CD4-positive, alpha-beta T cell (primary cell): ENCODE results near the gene SIDT1. TPM values are rescaled to one million over a fixed set of nuclear protein-coding genes. Genes with fewer than 3 reads are reported as not detected.

Experiments used
- ATAC-seq: fragments of 200-7000 bp; cut with Tn5 transposase; one replicate; pipeline ENCODE4 v1.10.0; 2022; ENCODE audit warnings: mild to moderate bottlenecking; ENCODE audit not compliant: poor library complexity
- CTCF ChIA-PET: fragments of 350-600 bp; sonication (Branson Sonifier 250); formaldehyde crosslinking; loops from one replicate; lab custom pipeline; 2021; ENCODE audit warnings: antibody characterized with exemption, inconsistent platforms; lab: Charles Lee
- POLR2A ChIA-PET: fragments of 350-600 bp; sonication (Branson Sonifier 250); formaldehyde crosslinking; loops from one replicate; lab custom pipeline; 2021; ENCODE audit warnings: antibody characterized with exemption, inconsistent platforms; lab: Charles Lee
- DNase-seq, 14 experiments: peaks; one replicate each; pipeline ENCODE4 v3.0.0-alpha.2; 2013 to 2020; ENCODE audit warnings: mixed read lengths in 2 of 14
- H3K27ac ChIP-seq, 2 donors: one replicate each; pipeline versions ENCODE4 v1.5.1 to v1.7.0; 2013; ENCODE audit warnings: low read length in 2 of 2, low read depth in 1 of 2, mild to moderate bottlenecking in 1 of 2
- H3K27me3 ChIP-seq, 2 experiments: 1 replicate in 1 of 2; 2 replicates in 1 of 2; pipeline versions ENCODE4 v1.6.1 to v1.7.0; 2013; ENCODE audit warnings: low read length in 2 of 2, control low read depth in 1 of 2, mild to moderate bottlenecking in 1 of 2, moderate library complexity in 1 of 2; ENCODE audit not compliant: insufficient read depth in 2 of 2, control insufficient read depth in 1 of 2
- H3K36me3 ChIP-seq: one replicate; pipeline ENCODE4 v1.6.1; 2013; ENCODE audit warnings: low read length, control low read depth; ENCODE audit not compliant: insufficient read depth
- H3K4me1 ChIP-seq: one replicate; pipeline ENCODE4 v1.6.1; 2013; ENCODE audit warnings: low read length, control low read depth; ENCODE audit not compliant: insufficient read depth
- H3K4me3 ChIP-seq: one replicate; pipeline ENCODE4 v1.5.1; 2013; ENCODE audit warnings: mild to moderate bottlenecking, low read length, moderate library complexity
- H3K9me3 ChIP-seq, 2 experiments: 1 replicate in 1 of 2; 2 replicates in 1 of 2; pipeline versions ENCODE4 v1.6.1 to v1.7.0; 2013; ENCODE audit warnings: low read length in 2 of 2, mild to moderate bottlenecking in 2 of 2, control low read depth in 1 of 2, moderate library complexity in 1 of 2; ENCODE audit not compliant: control insufficient read depth in 1 of 2, insufficient read depth in 1 of 2
- H3K27ac Mint-ChIP-seq: one replicate; pipeline ENCODE4 v1.8.0; 2020; ENCODE audit warnings: mixed read lengths
- H3K27me3 Mint-ChIP-seq: one replicate; pipeline ENCODE4 v1.8.0; 2021; ENCODE audit warnings: mixed read lengths
- H3K36me3 Mint-ChIP-seq: one replicate; pipeline ENCODE4 v1.8.0; 2021; ENCODE audit warnings: low read depth, mixed read lengths
- H3K4me1 Mint-ChIP-seq: one replicate; pipeline ENCODE4 v1.8.0; 2021; ENCODE audit warnings: low read depth, mixed read lengths
- H3K4me3 Mint-ChIP-seq: one replicate; pipeline ENCODE4 v1.8.0; 2020; ENCODE audit warnings: mild to moderate bottlenecking, mixed read lengths
- H3K9me3 Mint-ChIP-seq: one replicate; pipeline ENCODE4 v1.8.0; 2020; ENCODE audit warnings: mixed read lengths
- CTCF ChIP-seq: fragments of 200-600 bp; IDR thresholded peaks from one replicate; pipeline ENCODE4 v1.8.0; 2022; ENCODE audit warnings: antibody characterized with exemption, mild to moderate bottlenecking
- intact Hi-C, 2 experiments: fragments of 100-400 bp; cut with DNase I in 1 of 2; cut with micrococcal nuclease in 1 of 2; formaldehyde crosslinking; loops; one replicate each; pipeline versions ENCODE4 v1.15.1 to v1.9.0; 2023 to 2025; cut with DNase I, micrococcal nuclease
- total RNA-seq, 174 experiments: library from RNA in 2 of 174; stranded (reverse) in 2 of 174; gene quantifications; one replicate each; pipeline ENCODE4 v1.2.3 and lab custom pipeline; 2021 to 2026

The SIDT1 gene
- total RNA-seq, 2 experiments from 2014 or later, result 28.8 to 37.3 TPM

- H3K4me1 ChIP-seq, result peaks cover 42% of the 10 kb centered on the region
- DNase-seq (peak in 10 of 14 experiments; percentile 25 to 79 (median 38)), ATAC-seq (peak; percentile 37)
- H3K27me3 Mint-ChIP-seq, result no peaks in the 10 kb centered on the region
- no peaks in the 10 kb centered on the region for H3K9me3 ChIP-seq
- CTCF ChIA-PET, result interaction anchor here (1.4 to 1.9 kb wide), 2 partner anchors 18 to 44 kb away, joined by 4 to 5 read pairs; partner anchors contain the start of gene SPICE1
- H3K9me3 Mint-ChIP-seq, result no peaks in the 10 kb centered on the region
- POLR2A ChIA-PET, result interaction anchor here (0.7 to 1.9 kb wide), 9 partner anchors 13 to 213 kb away, joined by 3 to 77 read pairs (median 5); partner anchors contain the start of genes ATP6V1A, NAA50, SPICE1 and USF3
- H3K4me3 Mint-ChIP-seq, result peak overlapping the region; percentile 98
- peaks cover 17% of the 10 kb centered on the region for H3K36me3 ChIP-seq
- H3K27ac Mint-ChIP-seq, result peak overlapping the region; percentile 98
- H3K27me3 ChIP-seq, result no peaks in the 10 kb centered on the region
- peak overlapping the region; percentile 86 for H3K4me3 ChIP-seq
- peak overlapping the region; percentile 72 to 94 for H3K27ac ChIP-seq
- intact Hi-C loops, result loop anchor here (1.0 to 10.0 kb wide), 4 partner anchors 19 to 521 kb away; partner anchors contain the start of genes CCDC191 (in 1 of the 2), QTRT2 (in 1 of the 2) and USF3 (in 1 of the 2)
- peaks cover 59% of the 10 kb centered on the region for H3K36me3 Mint-ChIP-seq
- H3K4me1 Mint-ChIP-seq, result peaks cover 80% of the 10 kb centered on the region
- TF ChIP-seq CTCF, result no peak
Observed at GRCh38 chr3:113533534-113533892, 1.2 kb downstream of the SIDT1 start.

- peak; percentile 23 for ATAC-seq
- H3K27me3 Mint-ChIP-seq, result no peaks in the 10 kb centered on the region
- H3K27ac ChIP-seq, result no peak overlapping the region
- intact Hi-C loops, result loop anchor here (5.0 to 10.0 kb wide), 3 partner anchors 43 to 520 kb away; partner anchors contain the start of genes CCDC191 (in 1 of the 2), QTRT2 (in 1 of the 2) and USF3 (in 1 of the 2)
- peaks cover 80% of the 10 kb centered on the region for H3K4me1 Mint-ChIP-seq
- H3K4me3 ChIP-seq, result peak overlapping the region; percentile 86
- H3K9me3 Mint-ChIP-seq, result no peaks in the 10 kb centered on the region
- no peak for TF ChIP-seq CTCF
- H3K36me3 ChIP-seq, result peaks cover 21% of the 10 kb centered on the region
- peaks cover 42% of the 10 kb centered on the region for H3K4me1 ChIP-seq
- POLR2A ChIA-PET, result interaction anchor here (1.3 to 1.9 kb wide), 4 partner anchors 19 to 212 kb away, joined by 5 to 77 read pairs (median 12); partner anchors contain the start of genes ATP6V1A, NAA50, SPICE1 and USF3
- CTCF ChIA-PET, result interaction anchor here (1.0 kb wide), 1 partner anchor 43 kb away, joined by 4 read pairs; no protein-coding TSS in a partner anchor
- H3K9me3 ChIP-seq, result no peaks in the 10 kb centered on the region
- H3K36me3 Mint-ChIP-seq, result peaks cover 65% of the 10 kb centered on the region
- H3K4me3 Mint-ChIP-seq, result peak overlapping the region; percentile 98
- peak overlapping the region; percentile 98 for H3K27ac Mint-ChIP-seq
- H3K27me3 ChIP-seq, result no peaks in the 10 kb centered on the region
- peak in 4 of 14 experiments; percentile 21 to 71 (median 60) for DNase-seq
Observed at GRCh38 chr3:113534365-113534764, 2.0 kb downstream of the SIDT1 start.

DNA sequence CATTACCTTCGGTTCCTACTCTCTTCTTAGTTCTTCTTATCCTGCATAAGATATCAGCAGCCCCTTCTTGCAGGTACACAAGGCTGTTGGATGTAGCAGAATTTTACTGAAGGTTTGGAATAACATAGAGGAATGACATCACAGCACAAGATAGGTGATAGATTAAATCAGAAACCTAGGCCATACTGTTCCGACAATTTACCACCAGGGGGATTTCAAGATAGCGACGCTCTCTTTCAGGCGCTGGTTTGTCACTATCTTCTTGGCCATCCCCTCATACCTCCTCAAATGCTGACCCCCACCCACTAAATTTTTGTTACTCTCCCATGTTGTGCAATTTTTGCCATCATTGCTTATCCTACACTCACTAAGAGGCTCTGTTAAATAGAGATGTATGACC, 3.5 kb downstream of the SIDT1 start:
- TF ChIP-seq CTCF, result peak; percentile 19
- Histone ChIP-seq H3K36me3 (peaks cover 21% of the 10 kb centered on the region), H3K9me3 (no peaks in the 10 kb centered on the region), H3K27me3 (no peaks in the 10 kb centered on the region), H3K4me3 (no peak overlapping the region), H3K4me1 (peaks cover 42% of the 10 kb centered on the region), H3K27ac (no peak overlapping the region)
- ATAC-seq (no peak), DNase-seq (peak in 3 of 14 experiments; percentile 6 to 45 (median 40))
- peak overlapping the region; percentile 69 for H3K4me3 Mint-ChIP-seq
- no peaks in the 10 kb centered on the region for H3K9me3 Mint-ChIP-seq
- H3K36me3 Mint-ChIP-seq, result peaks cover 79% of the 10 kb centered on the region
- intact Hi-C loops, result loop anchor here in 1 of 2 experiments (10.0 kb wide), 1 partner anchor 519 kb away; the partner anchor contains the start of genes CCDC191 and QTRT2
- peak overlapping the region; percentile 38 for H3K27ac Mint-ChIP-seq
- POLR2A ChIA-PET, result interaction anchor here (1.1 to 1.6 kb wide), 2 partner anchors 21 to 160 kb away, joined by 3 to 6 read pairs; partner anchors contain the start of genes SPICE1 and USF3
- CTCF ChIA-PET, result interaction anchor here (0.9 kb wide), 1 partner anchor 21 kb away, joined by 4 read pairs; the partner anchor contains the start of gene SPICE1
- no peaks in the 10 kb centered on the region for H3K27me3 Mint-ChIP-seq
- peaks cover 70% of the 10 kb centered on the region for H3K4me1 Mint-ChIP-seq
